Activated CD4-positive, alpha-beta T cell treated with anti-CD3 and anti-CD28 coated beads, Interleukin-2, Interleukin-4, amounts not matched to agents 100 ng/mL and 50 ng/mL, durations not matched to agents 16 hours and 8 hours (primary cell): ENCODE measurements around the gene SLC25A17.
"Not testable (repeated sequence)": the region's sequence is repeated elsewhere in the genome, so short reads cannot be mapped to it uniquely, and the experiment has no call there.

Experiments used
- DNase-seq: peaks from one replicate; pipeline ENCODE4 v3.0.0-alpha.2; 2020; ENCODE audit warnings: low spot score

The SLC25A17 gene

GRCh38 chr22:40818192-40818746 is 877 bp downstream of the SLC25A17 start:
- peak; percentile 29 for DNase-seq

- DNase-seq: no peak
Measured at GRCh38 chr22:40817737-40818136, 1.4 kb downstream of the SLC25A17 start.

GRCh38 chr22:40813912-40814315 is 5.2 kb downstream of the SLC25A17 start:
- DNase-seq: no peak

- DNase-seq: no peak
Measured at GRCh38 chr22:40808018-40808841, 10.9 kb downstream of the SLC25A17 start.

DNA sequence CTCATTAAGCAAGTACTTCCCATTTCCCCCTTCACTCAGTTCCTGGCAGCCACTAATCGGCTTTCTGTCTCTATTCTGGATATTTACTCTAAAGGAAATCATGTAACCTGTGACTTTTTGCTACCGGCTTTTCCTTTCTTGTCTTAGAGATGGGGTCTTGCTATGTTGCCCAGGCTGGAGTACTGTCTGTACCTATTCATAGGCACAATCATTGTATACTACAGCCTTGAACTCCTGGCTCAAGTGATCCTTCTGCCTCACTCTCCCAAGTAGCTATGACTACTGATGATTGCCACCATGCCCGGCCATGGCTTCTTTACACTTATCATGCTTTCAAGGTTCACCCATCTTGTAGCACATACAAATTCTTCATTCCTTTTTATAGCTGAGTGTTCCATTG is 12.4 kb downstream of the SLC25A17 start:
- no peak for DNase-seq

GRCh38 chr22:40805699-40806203 is 13.4 kb downstream of the SLC25A17 start:
- no peak for DNase-seq

GRCh38 chr22:40805239-40805638 is 13.9 kb downstream of the SLC25A17 start:
- no peak for DNase-seq

DNA sequence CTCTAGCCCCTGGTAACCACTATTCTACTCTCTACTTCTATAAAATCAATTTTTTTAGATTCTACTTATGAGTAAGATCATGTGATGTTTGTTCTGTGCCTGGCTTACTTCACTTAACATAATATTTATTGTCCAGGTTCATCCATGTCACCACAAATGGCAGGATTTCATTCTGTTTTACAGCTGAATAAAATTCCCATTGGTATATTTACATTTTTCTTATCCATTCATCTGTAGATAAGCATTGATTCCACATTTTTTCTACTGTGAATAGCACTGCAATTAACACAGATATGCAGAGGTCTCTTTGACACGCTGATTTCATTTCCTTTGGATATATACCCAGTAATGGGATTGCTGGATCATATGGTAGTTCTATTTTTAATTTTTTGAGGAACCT is 15.8 kb downstream of the SLC25A17 start:
- DNase-seq: no peak

DNA sequence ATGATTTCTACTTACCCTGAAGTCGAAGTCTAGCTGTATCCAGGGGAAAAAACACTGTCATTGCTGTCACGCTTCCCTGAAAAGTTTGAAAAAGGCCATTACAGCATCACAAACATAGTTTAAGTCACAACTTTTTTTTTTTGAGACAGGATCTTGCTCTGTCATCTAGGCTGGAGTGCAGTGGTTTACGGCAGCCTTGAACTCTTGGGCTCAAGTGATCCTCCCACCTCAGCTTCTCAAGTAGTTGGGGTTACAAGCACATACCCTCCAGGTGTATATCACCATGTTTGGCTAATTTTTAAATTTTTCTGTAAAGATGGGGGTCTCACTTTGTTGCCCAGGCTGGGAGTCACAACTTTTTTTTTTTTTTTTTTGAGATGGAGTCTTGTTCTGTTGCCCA is 20.1 kb downstream of the SLC25A17 start:
- DNase-seq: no peak

DNA sequence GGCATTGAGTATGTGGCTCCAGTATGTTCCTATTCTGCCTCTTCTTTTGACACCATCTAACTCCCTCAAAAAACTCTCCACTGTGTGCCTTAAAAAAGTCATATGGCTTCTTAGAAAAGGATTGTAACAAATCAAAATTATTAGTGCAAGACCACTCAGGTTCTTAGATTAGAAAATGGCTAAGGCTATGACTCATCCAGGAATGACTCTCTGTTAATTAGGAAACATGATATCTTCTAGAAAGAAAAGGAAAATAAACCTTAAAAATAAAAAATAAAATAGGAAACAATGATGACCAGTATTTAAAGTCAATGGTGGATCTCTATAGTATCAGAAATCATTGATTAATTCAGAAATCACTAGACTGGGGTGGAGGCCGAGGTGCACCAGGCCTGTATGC is 21.7 kb downstream of the SLC25A17 start:
- DNase-seq: no peak

- DNase-seq: no peak
Measured at GRCh38 chr22:40792451-40792850, 26.7 kb downstream of the SLC25A17 start.

DNA sequence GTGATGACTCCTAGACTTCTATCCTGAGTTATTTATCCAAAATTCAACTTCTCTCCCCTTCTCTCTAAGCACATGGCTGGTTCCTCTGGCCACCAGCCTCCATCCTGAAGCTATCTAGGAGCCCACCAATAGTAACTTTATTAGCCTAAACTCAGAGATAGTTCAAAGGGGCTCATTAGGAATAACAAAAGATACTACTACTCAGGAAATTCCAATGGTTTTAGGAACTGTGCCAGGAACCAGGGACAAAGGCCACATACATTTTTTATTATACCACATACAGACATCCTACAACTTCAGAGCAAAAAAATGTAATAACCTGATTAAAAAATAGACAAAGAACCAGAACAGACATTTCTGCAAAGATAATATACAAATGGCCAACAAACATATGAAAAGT is 27.9 kb downstream of the SLC25A17 start:
- DNase-seq: no peak

DNA sequence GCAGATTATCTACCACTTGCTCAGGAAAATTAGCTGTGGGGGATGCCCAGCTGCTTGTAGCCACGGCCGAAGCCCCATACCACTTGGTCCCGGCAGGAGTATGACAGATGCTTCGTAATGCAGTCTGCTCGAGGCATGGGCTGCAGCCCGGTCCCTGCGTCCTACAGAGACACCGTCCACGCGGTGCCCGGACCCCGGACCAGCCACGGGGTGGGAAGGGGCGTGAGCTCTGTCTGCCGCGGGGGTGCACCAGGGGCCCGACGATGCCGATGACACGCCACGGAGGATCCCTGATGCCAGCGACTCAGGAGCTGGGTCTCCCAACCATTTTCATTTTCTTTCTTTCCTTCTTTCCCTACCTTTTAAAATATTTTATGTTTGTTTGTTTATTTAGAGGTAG is 30.0 kb downstream of the SLC25A17 start:
- DNase-seq: no peak

DNA sequence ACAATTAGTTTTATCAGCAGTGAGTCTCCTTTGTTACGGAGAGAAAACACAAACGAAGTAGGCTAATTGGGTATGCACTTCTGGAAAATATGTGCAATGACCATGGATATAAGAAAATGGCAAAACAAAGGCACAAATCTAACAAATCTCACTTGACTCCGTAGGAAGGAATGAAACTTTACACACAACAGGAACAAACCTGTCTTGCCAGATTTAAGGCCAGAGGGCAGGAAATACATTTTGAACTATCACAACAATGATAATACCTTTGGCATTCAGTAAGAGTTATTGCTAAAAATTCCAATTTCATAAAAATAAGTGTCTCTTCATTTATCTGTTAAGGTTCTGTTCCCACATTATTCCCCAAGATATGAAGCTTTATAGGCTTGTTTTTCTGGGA is 36.6 kb downstream of the SLC25A17 start:
- DNase-seq: no peak

GRCh38 chr22:40781749-40782148 is 37.4 kb downstream of the SLC25A17 start:
- DNase-seq: not testable (repeated sequence)

- no peak for DNase-seq
Measured at GRCh38 chr22:40769761-40770160, 49.4 kb downstream of the SLC25A17 start.

DNA sequence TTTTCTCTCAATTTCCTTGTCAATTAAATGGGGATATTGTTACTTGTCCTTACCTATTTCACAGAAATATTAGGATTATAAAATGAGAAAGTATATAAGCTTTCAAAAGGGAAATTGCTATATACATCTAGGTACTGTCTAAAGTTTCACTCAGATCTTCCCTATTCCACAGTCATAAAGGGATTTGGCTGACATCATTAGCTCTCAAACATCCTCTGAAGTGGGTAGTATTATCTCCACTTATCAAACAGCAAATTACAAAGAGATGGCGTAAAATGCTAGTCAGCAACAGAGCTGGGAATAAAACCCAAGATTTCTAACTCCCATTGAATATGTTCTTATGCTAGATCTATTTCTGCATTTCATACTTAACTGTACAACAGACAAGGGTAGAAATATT is 50.9 kb downstream of the SLC25A17 start:
- peak; percentile 14 for DNase-seq

GRCh38 chr22:40766956-40767355 is 52.2 kb downstream of the SLC25A17 start:
- DNase-seq: no peak

- DNase-seq: no peak
Measured at GRCh38 chr22:40764763-40765441, 54.2 kb downstream of the SLC25A17 start.

GRCh38 chr22:40759294-40759840 is 59.8 kb downstream of the SLC25A17 start:
- no peak for DNase-seq

- not testable (repeated sequence) for DNase-seq
Measured at GRCh38 chr22:40758851-40759250, 60.3 kb downstream of the SLC25A17 start.

DNA sequence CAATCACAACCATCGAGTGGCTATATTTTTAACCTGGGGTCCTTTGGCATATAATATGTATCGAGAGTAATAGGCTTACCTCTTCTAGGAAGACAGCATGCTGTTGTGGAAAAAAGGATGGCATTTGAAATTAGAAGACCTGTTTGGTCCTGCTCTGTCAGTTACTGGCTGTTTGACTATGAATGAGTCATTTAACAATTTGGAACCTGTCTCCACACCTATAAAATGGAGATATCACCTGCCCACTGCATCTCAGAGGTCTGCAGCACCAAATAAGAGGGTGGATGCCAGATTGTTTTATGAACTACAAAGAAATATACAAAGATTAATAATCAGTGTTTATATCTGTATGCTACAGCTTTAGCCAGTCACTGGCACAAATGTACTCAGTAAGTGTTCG is 60.8 kb downstream of the SLC25A17 start:
- DNase-seq: no peak

- no peak for DNase-seq
Measured at GRCh38 chr22:40757071-40757470, 62.1 kb downstream of the SLC25A17 start.
